Measurements from ENCODE around the gene MTUS2. TPM values are rescaled to one million over a fixed set of nuclear protein-coding genes. Genes with fewer than 3 reads are reported as not detected.

Gene MTUS2
- total and polyA plus RNA-seq, 2 of the 8 experiments (the other 6 are each of a cell fraction or from before 2014, with no cell fraction given), result 0.18 to 0.80 TPM

- no peak overlapping the region for H3K27ac ChIP-seq (ENCODE audit: low read depth, low read length)
- FAIRE-seq (no peak), DNase-seq (ENCODE audit: low read depth in 1 of 2, low spot score in 2 of 2) (no peak)
- no peak overlapping the region for H3K23ac ChIP-seq (ENCODE audit: insufficient read length)
- H3K4ac ChIP-seq (replicated peaks; ENCODE audit: insufficient read length, low read depth, low read length), result no peak overlapping the region
- no peaks in the 10 kb centered on the region for H4K20me1 ChIP-seq (replicated peaks in 1 of 2; ENCODE audit: control insufficient read depth in 1 of 2, insufficient read depth in 2 of 2, low read length in 2 of 2)
- CTCF ChIA-PET (ENCODE audit: partially characterized antibody), result interaction anchor here (1.6 kb wide), 1 partner anchor 24 kb away, joined by 3 read pairs; the partner anchor contains the start of gene MTUS2
- no peak overlapping the region for H2BK15ac ChIP-seq (ENCODE audit: low read length)
- H2BK20ac ChIP-seq (ENCODE audit: low read length), result no peak overlapping the region
- no peak overlapping the region for H3K9ac ChIP-seq (replicated peaks in 1 of 4; ENCODE audit: extremely low read depth in 1 of 4, low read depth in 3 of 4, low read length in 3 of 4)
- H3K9me3 ChIP-seq (ENCODE audit: insufficient read depth in 2 of 2, low read depth in 1 of 2, low read length in 1 of 2), result no peaks in the 10 kb centered on the region
- no peak overlapping the region for H4K91ac ChIP-seq (replicated peaks; ENCODE audit: insufficient read length, low read length)
- H3K23me2 ChIP-seq (ENCODE audit: low read depth, low read length), result no peaks in the 10 kb centered on the region; the same call in 1 of the 2 replicates
- H2AFZ ChIP-seq (ENCODE audit: low read length), result no peak overlapping the region
- H3K79me2 ChIP-seq (ENCODE audit: control insufficient read depth in 1 of 2, insufficient read depth in 2 of 2, low read length in 2 of 2), result no peaks in the 10 kb centered on the region
- TF ChIP-seq KDM4A (IDR thresholded peaks at IDR 0.05; ENCODE audit: low read depth, low read length, severe bottlenecking) (no peak), RAD21 (IDR thresholded peaks at IDR 0.05 in 1 of 2, conservative IDR thresholded peaks at IDR 0.05 in 1 of 2; ENCODE audit: low read depth in 2 of 2, low read length in 2 of 2) (no peak)
- no peaks in the 10 kb centered on the region for H3K36me3 ChIP-seq (ENCODE audit: control insufficient read depth in 2 of 4, insufficient read depth in 4 of 4, low read length in 3 of 4)
- no peak overlapping the region for H3K4me2 ChIP-seq (ENCODE audit: insufficient read depth in 1 of 2, low read depth in 2 of 2, low read length in 2 of 2)
- no peaks in the 10 kb centered on the region for H3K79me1 ChIP-seq (ENCODE audit: low read depth, low read length)
- H2BK12ac ChIP-seq (ENCODE audit: low read depth, low read length), result no peak overlapping the region
- no peak overlapping the region for H3K56ac ChIP-seq (replicated peaks; ENCODE audit: insufficient read length, low read depth, low read length)
- no peak overlapping the region for H4K8ac ChIP-seq (ENCODE audit: extremely low read depth, insufficient read depth, low read length)
- POLR2A ChIA-PET (ENCODE audit: partially characterized antibody), result no interaction called here
- no peak overlapping the region for H2AK5ac ChIP-seq (ENCODE audit: low read depth, low read length)
- 83% methylated on average over 4 of the region's 4 CpGs; no CpG with 5 or more reads in 1 of the 2 experiments for WGBS, 2 experiments (ENCODE audit: extremely low coverage in 1 of 2, insufficient coverage in 1 of 2, insufficient read length in 1 of 2, insufficient replicate concordance in 2 of 2, low coverage in 1 of 2, low lambda C conversion rate in 2 of 2, missing lambda C conversion rate in 1 of 2)
- H4K5ac ChIP-seq (ENCODE audit: insufficient read length, low read depth, low read length), result no peak overlapping the region
- no peak overlapping the region for H3K4me3 ChIP-seq (ENCODE audit: extremely low read depth in 1 of 4, insufficient read depth in 2 of 4, low read depth in 3 of 4, low read length in 4 of 4)
- no peaks in the 10 kb centered on the region for H3K27me3 ChIP-seq (replicated peaks in 1 of 4; ENCODE audit: control insufficient read depth in 3 of 4, extremely low read depth in 1 of 4, insufficient read depth in 3 of 4, low read length in 3 of 4)
- no peak overlapping the region for H3K14ac ChIP-seq (ENCODE audit: insufficient read length)
- H3K4me1 ChIP-seq (replicated peaks in 1 of 4; ENCODE audit: control insufficient read depth in 3 of 4, insufficient read depth in 4 of 4, low read length in 3 of 4), result no peaks in the 10 kb centered on the region
- no peak overlapping the region for H2BK120ac ChIP-seq (replicated peaks; ENCODE audit: low read depth, low read length)
- H3K18ac ChIP-seq (ENCODE audit: extremely low read depth, low read length), result no peak overlapping the region
- no peak overlapping the region for H2BK5ac ChIP-seq (ENCODE audit: low read depth, low read length)
Measured at GRCh38 chr13:28843639-28844038, 23.5 kb downstream of the MTUS2 start.
